Left ventricle myocardium inferior (tissue), 1 donor: Measurements from ENCODE around the gene SPPL2B. TPM values are rescaled to one million over a fixed set of nuclear protein-coding genes. Genes with fewer than 3 reads are reported as not detected.

Source experiments
- DNase-seq: peaks from one replicate; pipeline ENCODE4 v3.0.0-alpha.2; 2020
- H3K27ac ChIP-seq: fragments of 200-600 bp; replicated peaks from 2 replicates; pipeline ENCODE4 v1.8.0; 2021
- H3K27me3 ChIP-seq: fragments of 200-600 bp; 2 replicates; pipeline ENCODE4 v1.8.0; 2021; ENCODE audit warnings: low read depth
- H3K36me3 ChIP-seq: fragments of 200-600 bp; 2 replicates; pipeline ENCODE4 v1.8.0; 2021
- H3K4me1 ChIP-seq: fragments of 200-600 bp; 2 replicates; pipeline ENCODE4 v1.8.0; 2021
- H3K4me3 ChIP-seq: fragments of 200-600 bp; 2 replicates; pipeline ENCODE4 v1.8.0; 2021; ENCODE audit warnings: mild to moderate bottlenecking, moderate library complexity
- H3K9me3 ChIP-seq: fragments of 200-600 bp; replicated peaks from 2 replicates; pipeline ENCODE4 v1.8.0; 2021
- CTCF ChIP-seq: fragments of 200-600 bp; IDR thresholded peaks from 2 replicates; pipeline ENCODE4 v1.8.0; 2021; ENCODE audit warnings: antibody characterized with exemption, mild to moderate bottlenecking, borderline replicate concordance
- intact Hi-C: fragments of 100-400 bp; cut with micrococcal nuclease; formaldehyde crosslinking; loops from one replicate; pipeline ENCODE4 v1.11.0; 2022
- total RNA-seq: library from RNA; stranded (reverse); fragmentation: NEBNext Ultra II Directional; extraction: Animal tissue kit (Norgen Biotek cat#: 25700); gene quantifications from one replicate; pipeline ENCODE4 v1.2.1, GENCODE V29; 2021
- donor health status: DM: no; HTN: yes; CAD: no; lungs with severe emphysema.

Gene SPPL2B
- total RNA-seq, 1 donor from 2014 or later, result 26.2 TPM

GRCh38 chr19:2339644-2340310, 11.3 kb downstream of the SPPL2B start:
- Histone ChIP-seq H3K27me3 (no peaks in the 10 kb centered on the region), H3K4me1 (no peaks in the 10 kb centered on the region), H3K36me3 (peaks cover 56% of the 10 kb centered on the region), H3K4me3 (no peak overlapping the region), H3K27ac (no peak overlapping the region), H3K9me3 (no peaks in the 10 kb centered on the region)
- intact Hi-C loops, result no loop called here
- DNase-seq, result no peak
- TF ChIP-seq CTCF, result no peak

GRCh38 chr19:2340496-2341243, 12.2 kb downstream of the SPPL2B start:
- no peak for TF ChIP-seq CTCF
- H3K4me1 ChIP-seq, result no peaks in the 10 kb centered on the region
- no peaks in the 10 kb centered on the region for H3K27me3 ChIP-seq
- H3K27ac ChIP-seq, result no peak overlapping the region
- no peaks in the 10 kb centered on the region for H3K9me3 ChIP-seq
- DNase-seq, result no peak
- no peak overlapping the region for H3K4me3 ChIP-seq
- intact Hi-C loops, result no loop called here
- H3K36me3 ChIP-seq, result peaks cover 56% of the 10 kb centered on the region

- DNase-seq, result no peak
- H3K27ac ChIP-seq, result no peak overlapping the region
- peaks cover 56% of the 10 kb centered on the region for H3K36me3 ChIP-seq
- no peaks in the 10 kb centered on the region for H3K4me1 ChIP-seq
- intact Hi-C loops, result no loop called here
- H3K9me3 ChIP-seq, result no peaks in the 10 kb centered on the region
- no peak for TF ChIP-seq CTCF
- H3K4me3 ChIP-seq, result no peak overlapping the region
- H3K27me3 ChIP-seq, result no peaks in the 10 kb centered on the region
Observed at GRCh38 chr19:2341244-2341751, 12.8 kb downstream of the SPPL2B start.

GRCh38 chr19:2341982-2342381, 13.5 kb downstream of the SPPL2B start:
- Histone ChIP-seq H3K9me3 (no peaks in the 10 kb centered on the region), H3K4me3 (no peak overlapping the region), H3K4me1 (no peaks in the 10 kb centered on the region), H3K36me3 (peaks cover 56% of the 10 kb centered on the region), H3K27ac (no peak overlapping the region), H3K27me3 (no peaks in the 10 kb centered on the region)
- intact Hi-C loops, result no loop called here
- TF ChIP-seq CTCF, result no peak
- no peak for DNase-seq

- Histone ChIP-seq H3K36me3 (peaks cover 56% of the 10 kb centered on the region), H3K27me3 (no peaks in the 10 kb centered on the region), H3K4me3 (no peak overlapping the region), H3K4me1 (no peaks in the 10 kb centered on the region), H3K9me3 (no peaks in the 10 kb centered on the region), H3K27ac (no peak overlapping the region)
- intact Hi-C loops, result no loop called here
- TF ChIP-seq CTCF, result no peak
- DNase-seq, result no peak
Observed at GRCh38 chr19:2342656-2343288, 14.3 kb downstream of the SPPL2B start.
